ENCODE results near the gene HOXD8.

GRCh38 chr2:176142281-176142680 is 12.8 kb downstream of the HOXD8 start:
- TF ChIP-seq CTCF (IDR thresholded peaks at IDR 0.05) (no peak), POLR2A (IDR thresholded peaks at IDR 0.05) (no peak)

Measured in testis (tissue), 2 donors.